ENCODE results near the gene PGC.

- TF ChIP-seq CTCF (conservative IDR thresholded peaks at IDR 0.05 in 1 of 2, IDR thresholded peaks at IDR 0.05 in 1 of 2; ENCODE audit: extremely low read depth in 1 of 2, insufficient read depth in 1 of 2, low read depth in 1 of 2, low read length in 2 of 2) (no peak), EZH2 (IDR thresholded peaks at IDR 0.05; ENCODE audit: borderline replicate concordance, low read length) (no peak)
Observed at GRCh38 chr6:41789390-41789724, 42.2 kb upstream of the PGC start.
